MG63 (cell line): ENCODE data around the gene CASZ1. TPM values are rescaled to one million over a fixed set of nuclear protein-coding genes. Genes with fewer than 3 reads are reported as not detected.

Experiments
- DNase-seq: peaks from one replicate; pipeline ENCODE4 v3.0.0-alpha.2; 2020
- H3K27me3 ChIP-seq: fragments of 250-450 bp; sonication (Bioruptor Pico); 2 replicates; pipeline ENCODE4 v1.5.1; 2020; ENCODE audit warnings: mild to moderate bottlenecking, moderate library complexity
- H3K36me3 ChIP-seq: fragments of 250-450 bp; sonication (Bioruptor Pico); 2 replicates; pipeline ENCODE4 v1.5.1; 2020; ENCODE audit warnings: mild to moderate bottlenecking, moderate library complexity
- H3K4me3 ChIP-seq: fragments of 250-450 bp; sonication (Bioruptor Pico); 2 replicates; pipeline ENCODE4 v1.5.1; 2020; ENCODE audit warnings: mild to moderate bottlenecking, moderate library complexity
- H3K9me3 ChIP-seq: fragments of 250-450 bp; sonication (Bioruptor Pico); 2 replicates; pipeline ENCODE4 v1.5.1; 2020; ENCODE audit warnings: mild to moderate bottlenecking, moderate library complexity
- total RNA-seq: library from RNA; depleted of rRNA; stranded (reverse); fragments of >200 nt; shearing (Covaris generic); gene quantifications from 2 replicates; pipeline ENCODE4 v1.2.3, GENCODE V29; 2014; ENCODE audit warnings: low replicate concordance; rRNA removed

The CASZ1 gene
- total RNA-seq, 1 experiment from 2014 or later = 1.1 TPM

- H3K27me3 ChIP-seq = no peaks in the 10 kb centered on the region
- peaks cover 6% of the 10 kb centered on the region for H3K36me3 ChIP-seq
- no peaks in the 10 kb centered on the region for H3K9me3 ChIP-seq
- DNase-seq = no peak
- no peak overlapping the region for H3K4me3 ChIP-seq
Measured at GRCh38 chr1:10602936-10603335, 193.5 kb downstream of the CASZ1 start.

- DNase-seq = no peak
- no peaks in the 10 kb centered on the region for H3K9me3 ChIP-seq
- H3K27me3 ChIP-seq = no peaks in the 10 kb centered on the region
- peaks cover 6% of the 10 kb centered on the region; the same call in 1 of the 2 replicates for H3K36me3 ChIP-seq
- H3K4me3 ChIP-seq = no peak overlapping the region
Measured at GRCh38 chr1:10601342-10602070, 194.9 kb downstream of the CASZ1 start.

GRCh38 chr1:10599194-10599861 is 197.1 kb downstream of the CASZ1 start:
- Histone ChIP-seq H3K36me3 (peaks cover 6% of the 10 kb centered on the region; the same call in 1 of the 2 replicates), H3K27me3 (no peaks in the 10 kb centered on the region), H3K4me3 (no peak overlapping the region), H3K9me3 (no peaks in the 10 kb centered on the region)
- peak; percentile 43 for DNase-seq

GRCh38 chr1:10598389-10598702 is 198.1 kb downstream of the CASZ1 start:
- Histone ChIP-seq H3K4me3 (no peak overlapping the region), H3K27me3 (no peaks in the 10 kb centered on the region), H3K36me3 (peaks cover 6% of the 10 kb centered on the region; the same call in 1 of the 2 replicates), H3K9me3 (no peaks in the 10 kb centered on the region)
- peak; percentile 20 for DNase-seq

- DNase-seq = no peak
- Histone ChIP-seq H3K36me3 (peaks cover 6% of the 10 kb centered on the region; the same call in 1 of the 2 replicates), H3K27me3 (no peaks in the 10 kb centered on the region), H3K4me3 (no peak overlapping the region), H3K9me3 (no peaks in the 10 kb centered on the region)
Measured at GRCh38 chr1:10597492-10598388, 198.7 kb downstream of the CASZ1 start.

- Histone ChIP-seq H3K27me3 (no peaks in the 10 kb centered on the region), H3K4me3 (no peak overlapping the region), H3K36me3 (peaks cover 2% of the 10 kb centered on the region; the same call in 1 of the 2 replicates), H3K9me3 (no peaks in the 10 kb centered on the region)
- no peak for DNase-seq
Measured at GRCh38 chr1:10596780-10597179, 199.7 kb downstream of the CASZ1 start.

GRCh38 chr1:10594595-10595223 is 201.7 kb downstream of the CASZ1 start:
- Histone ChIP-seq H3K9me3 (no peaks in the 10 kb centered on the region), H3K4me3 (no peak overlapping the region), H3K27me3 (no peaks in the 10 kb centered on the region), H3K36me3 (no peaks in the 10 kb centered on the region)
- DNase-seq = no peak

- H3K4me3 ChIP-seq = no peak overlapping the region
- DNase-seq = no peak
- H3K9me3 ChIP-seq = no peaks in the 10 kb centered on the region
- no peaks in the 10 kb centered on the region for H3K27me3 ChIP-seq
- H3K36me3 ChIP-seq = no peaks in the 10 kb centered on the region
Measured at GRCh38 chr1:10593750-10594149, 202.7 kb downstream of the CASZ1 start.

GRCh38 chr1:10592373-10592772 is 204.1 kb downstream of the CASZ1 start:
- no peak overlapping the region for H3K4me3 ChIP-seq
- DNase-seq = no peak
- no peaks in the 10 kb centered on the region for H3K9me3 ChIP-seq
- no peaks in the 10 kb centered on the region for H3K27me3 ChIP-seq
- H3K36me3 ChIP-seq = no peaks in the 10 kb centered on the region

GRCh38 chr1:10591010-10591409 is 205.4 kb downstream of the CASZ1 start:
- no peaks in the 10 kb centered on the region for H3K9me3 ChIP-seq
- DNase-seq = no peak
- no peak overlapping the region for H3K4me3 ChIP-seq
- no peaks in the 10 kb centered on the region for H3K27me3 ChIP-seq
- no peaks in the 10 kb centered on the region for H3K36me3 ChIP-seq

GRCh38 chr1:10589074-10589473 is 207.4 kb downstream of the CASZ1 start:
- DNase-seq = no peak
- Histone ChIP-seq H3K9me3 (no peaks in the 10 kb centered on the region; the same call in 1 of the 2 replicates), H3K27me3 (no peaks in the 10 kb centered on the region), H3K4me3 (no peak overlapping the region), H3K36me3 (no peaks in the 10 kb centered on the region)

GRCh38 chr1:10588640-10589039 is 207.8 kb downstream of the CASZ1 start:
- no peak overlapping the region for H3K4me3 ChIP-seq
- H3K27me3 ChIP-seq = no peaks in the 10 kb centered on the region
- H3K9me3 ChIP-seq = peaks cover 1% of the 10 kb centered on the region; the same call in 1 of the 2 replicates
- no peaks in the 10 kb centered on the region; the same call in 1 of the 2 replicates for H3K36me3 ChIP-seq
- no peak for DNase-seq

Other genes starting within 250 kb of the CASZ1 start
- gene TARDBP, start 216.0 kb upstream of the CASZ1 start, total RNA-seq = 26.0 and 53.3 TPM in 2 replicates